Activated T-cell treated with anti-CD3 and anti-CD28 coated beads for 48 hours (primary cell): ENCODE measurements around the gene NLRP13.

ENCODE experiments used
- DNase-seq: peaks from one replicate; pipeline ENCODE4 v3.0.0-alpha.2; 2020; ENCODE audit warnings: low read depth

The NLRP13 gene

GRCh38 chr19:55901369-55902079, 30.6 kb downstream of the NLRP13 start:
- no peak for DNase-seq

- no peak for DNase-seq
These were observed 33.2 kb downstream of the NLRP13 start for GRCh38 chr19:55898911-55899310.

DNA sequence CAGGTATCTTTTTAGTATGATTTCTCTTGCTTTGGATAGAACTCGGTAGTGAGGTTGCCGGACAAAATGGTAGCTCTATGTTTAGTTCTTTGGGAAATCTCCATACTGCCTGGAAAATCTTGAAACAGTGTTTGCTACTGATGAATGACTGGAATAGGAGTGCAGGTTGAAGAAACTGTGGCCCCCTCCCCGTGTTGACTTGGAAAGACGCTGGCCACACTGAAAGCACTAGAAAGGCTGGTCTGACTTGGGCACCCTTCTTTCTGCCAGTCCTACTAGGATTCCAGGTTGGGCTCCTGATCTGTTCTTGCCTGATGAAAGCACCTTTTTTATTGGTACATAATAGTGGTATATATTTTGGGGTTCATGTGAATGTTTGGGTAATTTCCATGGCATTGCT, 49.5 kb downstream of the NLRP13 start:
- no peak for DNase-seq

DNA sequence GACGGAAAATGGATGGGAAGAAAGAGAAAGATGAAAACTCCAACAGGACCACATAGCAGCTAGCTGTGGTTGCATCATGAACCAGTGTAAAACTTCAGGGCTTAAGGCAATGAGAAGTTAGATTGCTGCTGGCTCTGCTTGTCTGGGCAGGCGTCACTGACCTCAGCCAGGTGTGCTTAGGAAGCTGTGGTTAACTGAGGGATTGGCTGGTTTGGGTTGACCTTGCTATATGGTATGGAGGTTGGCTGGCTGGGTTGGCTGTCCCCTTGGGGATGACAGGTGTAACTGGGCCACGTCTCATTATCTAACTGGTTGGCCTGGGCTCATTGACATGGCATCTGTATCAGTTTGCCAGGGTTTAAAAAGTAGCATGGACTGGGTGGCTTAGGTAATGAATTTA, 54.9 kb downstream of the NLRP13 start:
- no peak for DNase-seq

DNA sequence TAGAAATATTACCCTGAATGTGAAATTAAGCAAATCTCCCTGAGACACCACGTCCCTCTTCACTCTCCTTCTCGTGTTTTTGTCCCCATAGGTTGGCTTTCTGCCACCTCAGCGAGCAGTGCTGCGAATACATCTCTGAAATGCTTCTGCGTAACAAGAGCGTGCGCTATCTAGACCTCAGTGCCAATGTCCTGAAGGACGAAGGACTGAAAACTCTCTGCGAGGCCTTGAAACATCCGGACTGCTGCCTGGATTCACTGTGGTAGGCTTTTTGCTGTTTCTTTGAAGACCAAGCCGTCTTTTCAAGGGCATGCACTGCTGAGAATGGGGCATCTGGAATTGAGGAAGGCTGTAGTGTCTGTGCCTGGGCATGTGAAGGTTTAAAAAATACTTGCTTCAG, 61.4 kb downstream of the NLRP13 start:
- no peak for DNase-seq

DNA sequence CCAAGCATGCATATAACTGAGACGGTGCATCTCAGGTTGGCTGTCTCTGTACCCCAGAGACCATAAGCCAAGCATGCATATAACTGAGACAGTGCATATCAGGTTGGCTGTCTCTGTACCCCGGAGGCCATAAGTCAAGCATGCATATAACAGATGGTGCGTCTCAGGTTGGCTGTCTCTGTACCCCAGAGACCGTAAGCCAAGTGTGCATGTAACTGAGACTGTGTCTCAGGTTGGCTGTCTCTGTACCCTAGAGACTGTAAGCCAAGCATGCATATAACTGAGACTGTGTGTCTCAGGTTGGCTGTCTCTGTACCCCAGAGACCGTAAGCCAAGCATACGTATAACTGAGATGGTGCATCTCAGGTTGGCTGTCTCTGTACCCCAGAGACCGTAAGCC, 65.0 kb downstream of the NLRP13 start:
- DNase-seq, result no peak

- DNase-seq, result no peak
These were observed 65.6 kb downstream of the NLRP13 start for GRCh38 chr19:55866521-55866920.

DNA sequence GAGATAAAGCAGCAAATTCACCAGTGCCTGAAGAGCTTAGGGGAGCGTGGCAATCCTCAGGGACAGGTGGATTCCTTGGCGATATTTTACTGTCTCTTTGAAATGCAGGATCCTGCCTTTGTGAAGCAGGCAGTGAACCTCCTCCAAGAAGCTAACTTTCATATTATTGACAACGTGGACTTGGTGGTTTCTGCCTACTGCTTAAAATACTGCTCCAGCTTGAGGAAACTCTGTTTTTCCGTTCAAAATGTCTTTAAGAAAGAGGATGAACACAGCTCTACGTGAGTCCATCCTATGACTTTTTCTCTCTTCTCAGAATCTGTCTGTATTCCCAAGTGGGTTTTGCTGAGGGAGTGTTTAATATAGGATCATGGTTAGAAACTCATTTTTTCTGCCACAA, 73.2 kb downstream of the NLRP13 start:
- no peak for DNase-seq

GRCh38 chr19:55858401-55858800, 73.7 kb downstream of the NLRP13 start:
- no peak for DNase-seq

- DNase-seq, result no peak
These were observed 74.2 kb downstream of the NLRP13 start for GRCh38 chr19:55857974-55858373.

DNA sequence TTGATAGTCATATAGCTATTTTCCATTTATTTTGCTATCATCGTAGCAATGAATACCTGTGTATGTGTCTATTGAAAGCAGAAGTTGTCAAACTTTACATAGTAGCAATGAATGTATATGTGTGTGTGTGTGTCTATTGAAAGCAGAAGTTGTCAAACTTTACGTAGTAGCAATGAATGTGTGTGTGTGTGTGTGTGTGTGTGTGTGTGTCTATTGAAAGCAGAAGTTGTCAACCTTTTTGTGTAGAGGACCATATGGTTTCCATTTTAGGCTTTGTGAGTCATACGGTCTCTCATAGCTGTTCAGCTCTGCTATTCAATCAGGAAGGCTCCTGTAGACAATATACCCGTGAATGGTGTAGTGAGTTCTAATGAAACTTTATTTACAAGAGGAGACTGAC, 75.0 kb downstream of the NLRP13 start:
- DNase-seq, result no peak

DNA sequence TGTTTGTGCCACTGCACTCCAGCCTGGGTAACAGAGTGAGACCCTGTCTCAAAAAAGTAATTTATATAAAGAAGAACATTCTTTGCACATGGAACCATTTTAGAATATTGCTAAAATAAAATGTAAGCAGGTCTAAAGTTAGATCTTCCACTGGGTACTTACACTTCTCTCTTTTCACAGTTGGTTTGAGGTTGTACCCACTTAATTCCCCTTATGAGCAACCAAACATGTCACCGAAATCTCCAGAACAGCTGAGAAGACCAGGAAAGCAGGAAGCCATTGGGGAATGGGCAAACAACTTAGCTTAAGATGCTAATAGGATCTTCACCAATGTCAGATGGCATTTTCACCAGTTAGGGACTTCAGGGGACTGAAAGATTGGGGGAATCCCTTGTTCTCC, 77.0 kb downstream of the NLRP13 start:
- DNase-seq, result no peak
